Right kidney (tissue), 1 donor: Measurements from ENCODE around the gene VEGFB.
A peak's percentile ranks its signal among the peaks of the same experiment; 100 is the strongest.

Source experiments
- DNase-seq: peaks from one replicate; pipeline ENCODE4 v3.0.0-alpha.2; 2016

VEGFB gene

DNA sequence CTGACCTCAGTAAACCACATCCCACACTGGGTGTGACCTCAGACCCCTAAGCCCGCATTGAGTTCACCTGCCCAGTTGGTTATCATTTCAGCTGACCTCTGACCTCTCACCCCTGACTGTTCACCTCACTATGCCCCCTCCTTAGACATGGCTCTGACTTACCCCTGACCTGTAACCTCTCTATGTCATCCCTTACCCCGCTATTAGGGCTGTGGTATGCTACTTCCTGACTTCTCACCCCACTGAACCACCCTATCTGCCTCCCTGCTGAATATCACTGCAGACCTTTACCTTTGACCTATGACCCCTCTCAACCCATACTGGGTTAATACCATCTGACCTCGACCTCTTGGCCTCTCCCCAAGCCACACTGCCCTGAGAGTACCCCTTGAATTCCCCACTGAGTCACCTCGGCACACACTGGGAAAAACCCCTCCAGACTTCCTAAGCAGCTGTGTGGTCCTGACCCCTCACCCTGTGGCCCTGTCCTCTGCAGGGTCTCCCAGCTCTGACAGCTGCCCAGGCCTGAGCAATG, 25.2 kb downstream of the VEGFB start:
- DNase-seq: no peak

GRCh38 chr11:64260147-64260708, 25.8 kb downstream of the VEGFB start:
- no peak for DNase-seq

GRCh38 chr11:64261556-64262080, 27.2 kb downstream of the VEGFB start:
- no peak for DNase-seq

GRCh38 chr11:64262271-64263002, 28.1 kb downstream of the VEGFB start:
- no peak for DNase-seq

- DNase-seq: peak; percentile 41
Measured at GRCh38 chr11:64263021-64263946, 28.9 kb downstream of the VEGFB start.

- DNase-seq: no peak
Measured at GRCh38 chr11:64263947-64264317, 29.5 kb downstream of the VEGFB start.

DNA sequence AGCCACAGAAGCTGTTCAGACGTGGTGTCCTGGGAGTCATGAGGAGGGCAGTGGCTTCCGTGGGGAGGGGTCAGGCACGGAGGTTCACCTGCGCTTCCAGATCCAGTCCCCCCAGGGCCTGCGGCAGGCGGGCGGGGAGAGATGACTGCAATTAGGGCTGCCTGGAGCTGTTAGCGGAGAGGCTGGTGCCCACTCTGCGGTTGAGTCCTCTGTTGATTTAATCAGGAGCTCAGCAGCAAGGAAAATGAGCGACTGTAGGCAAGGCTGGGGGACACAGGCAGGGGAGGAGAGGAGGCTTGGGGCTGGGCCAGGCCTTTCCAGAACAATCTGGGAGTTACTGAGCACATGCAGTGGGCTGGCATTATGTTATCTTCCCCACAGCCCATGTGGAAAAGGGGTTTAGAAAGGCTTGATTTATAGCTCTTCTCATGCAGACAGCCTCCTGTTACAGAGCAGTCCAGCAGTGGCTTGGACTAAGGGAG, 30.0 kb downstream of the VEGFB start:
- DNase-seq: no peak

GRCh38 chr11:64265176-64266160, 31.1 kb downstream of the VEGFB start:
- no peak for DNase-seq

DNA sequence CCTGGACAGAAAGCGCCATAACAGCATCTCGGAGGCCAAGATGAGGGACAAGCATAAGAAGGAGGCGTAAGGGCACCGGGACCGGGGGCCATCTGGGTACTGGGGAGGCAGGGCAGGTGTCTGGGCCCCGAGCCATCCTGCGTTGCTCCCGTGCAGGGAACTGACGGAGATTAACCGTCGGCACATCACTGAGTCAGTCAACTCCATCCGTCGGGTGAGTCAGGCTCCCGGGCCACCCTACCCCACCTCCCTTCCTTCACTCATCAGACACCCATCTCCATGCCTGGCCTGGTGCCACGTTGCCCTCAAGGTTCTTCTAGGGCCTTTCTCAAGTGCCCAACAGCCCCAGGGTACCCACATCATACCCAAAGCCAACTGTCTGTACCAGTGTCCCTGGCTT, 32.0 kb downstream of the VEGFB start:
- DNase-seq: no peak

- no peak for DNase-seq
Measured at GRCh38 chr11:64267207-64267945, 33.0 kb downstream of the VEGFB start.

DNA sequence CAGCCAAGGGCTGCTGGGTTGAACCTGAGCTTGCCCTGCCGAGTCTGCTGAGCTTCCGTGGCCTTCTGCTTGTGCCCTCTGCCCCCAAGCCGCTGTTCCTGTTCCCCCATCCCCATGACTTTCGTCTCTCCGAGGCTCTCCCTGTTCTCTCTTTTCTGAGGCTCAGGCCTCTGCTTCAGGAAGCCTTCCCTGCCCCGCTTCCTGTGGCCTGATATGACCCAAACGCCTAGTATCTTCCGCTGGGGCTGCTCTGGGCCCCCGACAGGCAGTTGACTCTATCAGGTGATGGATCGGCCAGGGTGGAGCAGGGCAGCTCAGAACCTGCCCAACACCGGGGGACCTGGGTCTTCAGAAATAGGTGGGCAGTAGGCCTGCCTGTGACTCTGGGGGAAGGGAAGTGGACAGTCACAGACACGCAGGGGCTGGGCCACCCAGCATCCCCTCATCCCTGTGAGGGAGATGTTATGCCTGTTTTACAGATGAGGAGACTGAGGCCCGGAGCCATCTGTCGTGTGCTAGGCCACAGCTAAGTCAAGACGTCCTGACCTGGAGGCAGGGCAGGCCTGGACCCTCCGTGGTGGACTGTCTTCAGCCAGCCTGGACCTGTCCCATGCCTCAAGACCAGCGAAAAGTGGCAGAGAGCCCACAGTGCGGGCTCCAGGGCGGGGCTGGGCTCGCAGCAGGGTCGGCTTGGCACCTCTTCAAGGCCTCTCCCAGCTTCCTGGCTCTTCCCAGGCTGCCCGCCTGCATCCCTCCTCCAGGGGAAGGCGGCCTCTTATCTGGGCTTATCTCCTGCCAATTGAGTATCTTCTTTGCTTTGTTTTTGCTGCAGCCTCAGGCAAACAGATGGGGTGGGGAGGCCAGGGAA, 33.9 kb downstream of the VEGFB start:
- DNase-seq: no peak

DNA sequence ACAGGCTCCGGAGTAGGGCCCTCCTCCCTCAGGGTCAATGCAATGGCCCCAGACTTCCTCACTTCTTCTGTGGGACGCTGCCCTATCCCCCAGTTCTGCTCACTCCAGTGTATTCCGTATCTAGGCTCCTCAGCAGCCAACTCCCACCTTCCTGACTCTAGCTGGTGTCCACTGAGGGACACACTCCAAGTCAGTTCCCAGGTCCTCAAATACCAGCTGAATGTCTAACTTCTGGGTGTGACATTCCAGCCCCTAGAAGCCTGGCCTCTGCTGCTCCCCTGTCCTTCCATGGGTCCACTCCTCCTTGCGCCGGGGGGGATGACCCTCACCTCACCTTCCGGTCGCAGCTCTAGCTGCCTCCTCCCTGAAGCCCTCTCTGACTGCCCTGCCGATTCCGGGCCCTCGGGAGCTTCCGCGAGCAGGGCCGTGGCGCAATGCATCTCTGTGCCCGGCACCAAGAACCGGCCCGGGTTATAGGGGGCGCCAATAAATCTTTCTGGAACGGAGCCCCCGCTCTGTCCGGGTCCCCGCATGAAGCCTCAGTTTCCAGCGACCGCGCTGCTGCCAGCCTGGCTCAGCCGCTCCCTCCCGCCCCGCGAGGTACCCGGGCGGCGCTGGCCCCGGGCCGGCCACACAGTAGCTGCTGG, 34.6 kb downstream of the VEGFB start:
- peak; percentile 37 for DNase-seq

GRCh38 chr11:64269540-64270220, 35.3 kb downstream of the VEGFB start:
- peak; percentile 98 for DNase-seq

DNA sequence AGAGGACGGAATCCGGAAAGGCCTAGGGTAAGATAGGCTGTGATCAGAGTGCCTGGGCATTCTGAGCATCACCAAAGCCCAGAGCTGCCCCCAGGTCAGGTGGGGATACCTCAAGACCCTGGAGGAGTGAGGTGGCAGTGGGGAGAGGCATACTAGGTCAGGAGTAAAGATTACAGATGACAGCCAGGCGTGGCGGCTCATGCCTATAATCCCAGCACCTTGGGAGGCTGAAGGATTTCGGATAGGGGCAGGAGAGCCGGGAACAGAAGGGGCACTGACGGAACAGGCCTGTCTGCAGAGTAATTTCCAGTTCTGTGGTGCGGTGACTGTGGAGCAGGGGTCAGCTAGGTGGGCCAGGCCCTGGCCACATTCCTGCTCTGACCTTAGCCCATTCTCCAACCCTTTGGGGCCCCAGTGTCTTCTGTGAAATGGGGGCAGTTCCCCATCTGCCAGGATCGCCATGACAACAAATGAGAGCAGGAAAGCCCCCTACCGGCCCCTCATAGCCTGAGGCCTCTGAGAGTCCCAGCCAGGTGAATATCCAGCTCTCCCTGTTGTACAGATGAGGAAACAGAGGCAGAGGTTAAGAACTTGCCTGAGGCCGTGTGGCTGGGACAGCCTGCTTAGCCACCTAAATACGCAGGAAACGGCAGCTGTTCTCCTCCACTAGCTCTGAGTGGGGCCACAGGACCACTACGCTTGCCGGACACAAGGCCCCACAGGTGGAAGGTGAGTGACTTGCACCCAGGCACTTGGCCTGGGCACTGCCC, 40.8 kb downstream of the VEGFB start:
- no peak for DNase-seq

GRCh38 chr11:64275841-64276240, 41.5 kb downstream of the VEGFB start:
- no peak for DNase-seq

DNA sequence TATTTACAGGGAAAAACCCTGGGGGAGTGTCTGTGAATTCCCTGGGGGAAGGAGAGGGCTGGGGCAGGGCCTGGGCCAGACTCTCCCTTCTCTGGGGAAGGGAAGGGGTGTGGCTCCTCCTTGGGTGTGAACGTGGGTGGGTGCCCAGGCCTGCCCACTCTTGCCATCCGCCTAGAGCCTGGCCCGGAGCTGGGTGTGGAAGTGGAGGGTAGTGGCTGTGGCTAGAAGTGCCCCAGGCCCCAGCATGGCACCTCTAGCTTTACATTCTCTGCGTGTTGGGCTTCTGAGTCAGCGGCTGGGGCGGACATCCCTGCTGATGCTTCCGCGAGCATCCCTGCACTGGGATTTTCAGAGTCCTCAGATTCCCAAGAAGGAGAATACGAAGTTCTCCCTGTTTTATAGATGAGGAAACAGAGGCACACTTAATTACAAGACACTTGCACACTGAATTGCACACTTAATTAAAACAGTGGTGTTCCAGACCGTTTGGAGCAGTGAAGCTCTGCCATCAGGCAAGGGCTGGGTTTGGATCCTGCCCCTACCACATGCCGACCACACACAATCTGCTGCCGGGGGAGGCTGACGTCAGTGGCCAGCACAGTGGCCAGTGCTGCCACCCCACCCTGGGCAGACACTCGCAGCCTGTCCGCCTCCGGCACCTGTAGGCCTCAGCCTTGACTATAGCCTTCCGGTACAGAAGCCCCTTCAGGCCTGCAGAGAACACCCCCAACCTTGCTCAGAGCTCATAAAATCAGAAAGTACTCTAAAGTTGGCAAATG, 42.5 kb downstream of the VEGFB start:
- DNase-seq: no peak
